Caco-2 (cell line): ENCODE data around the gene LRRC40. TPM values are rescaled to one million over a fixed set of nuclear protein-coding genes. Genes with fewer than 3 reads are reported as not detected.

Experiments used
- BruUV-seq: library from RNA; stranded (reverse); fragments of 400-500 nt; replicated peaks from 2 replicates; lab custom pipeline; 2021; lab: Mats Ljungman, UMichigan
- CTCF ChIA-PET: fragments of 300-600 bp; sonication (Branson Sonifier 250); formaldehyde crosslinking; loops from one replicate; lab custom pipeline; 2022; ENCODE audit warnings: antibody characterized with exemption; lab: Charles Lee
- POLR2A ChIA-PET: fragments of 300-600 bp; sonication (Branson Sonifier 250); formaldehyde crosslinking; loops from one replicate; lab custom pipeline; 2022; ENCODE audit warnings: antibody characterized with exemption; lab: Charles Lee
- DNase-seq, 2 experiments: peaks; one replicate each; pipeline versions ENCODE4 v3.0.0 to v3.0.0-alpha.2; 2020 to 2022
- H3K27me3 ChIP-seq: replicated peaks from 2 replicates; pipeline ENCODE4 v1.6.0; 2011; ENCODE audit warnings: low read length; ENCODE audit not compliant: control insufficient read depth, insufficient read depth
- H3K36me3 ChIP-seq: 2 replicates; pipeline ENCODE4 v1.5.1; 2011; ENCODE audit warnings: low read length; ENCODE audit not compliant: control insufficient read depth, insufficient read depth
- H3K4me1 ChIP-seq: fragments of 250-450 bp; sonication (Bioruptor Pico); 2 replicates; pipeline ENCODE4 v1.5.1; 2020; ENCODE audit warnings: mild to moderate bottlenecking
- H3K4me3 ChIP-seq: 2 replicates; pipeline ENCODE4 v1.5.1; 2011; ENCODE audit warnings: low read depth, mild to moderate bottlenecking, control low read depth, low read length
- H3K9me3 ChIP-seq: fragments of 250-450 bp; sonication (Bioruptor Pico); 2 replicates; pipeline ENCODE4 v1.5.1; 2020; ENCODE audit warnings: mild to moderate bottlenecking, moderate library complexity
- H3K27ac Mint-ChIP-seq: one replicate; pipeline ENCODE4 v1.8.0; 2022; ENCODE audit warnings: mixed read lengths; ENCODE audit not compliant: unreplicated experiment
- H3K27me3 Mint-ChIP-seq: one replicate; pipeline ENCODE4 v1.8.0; 2022; ENCODE audit warnings: mixed read lengths; ENCODE audit not compliant: insufficient read depth, unreplicated experiment
- H3K36me3 Mint-ChIP-seq: one replicate; pipeline ENCODE4 v1.8.0; 2022; ENCODE audit warnings: mild to moderate bottlenecking, mixed read lengths; ENCODE audit not compliant: insufficient read depth, unreplicated experiment
- H3K4me1 Mint-ChIP-seq: one replicate; pipeline ENCODE4 v1.8.0; 2022; ENCODE audit warnings: low read depth, mixed read lengths; ENCODE audit not compliant: unreplicated experiment
- H3K4me3 Mint-ChIP-seq: one replicate; pipeline ENCODE4 v1.8.0; 2022; ENCODE audit warnings: mild to moderate bottlenecking, moderate library complexity, mixed read lengths; ENCODE audit not compliant: unreplicated experiment
- H3K9me3 Mint-ChIP-seq: one replicate; pipeline ENCODE4 v1.8.0; 2022; ENCODE audit warnings: mixed read lengths; ENCODE audit not compliant: unreplicated experiment
- CTCF ChIP-seq, 2 experiments: fragments of 200-600 bp in 1 of 2; IDR thresholded peaks; 1 replicate in 1 of 2; 2 replicates in 1 of 2; pipeline versions ENCODE4 v1.5.1 to v1.8.0; 2011 to 2022; ENCODE audit warnings: antibody characterized with exemption in 1 of 2, control low read depth in 1 of 2, inconsistent platforms in 1 of 2, low read depth in 1 of 2, low read length in 1 of 2, mild to moderate bottlenecking in 1 of 2, moderate library complexity in 1 of 2; ENCODE audit not compliant: insufficient read depth in 1 of 2, severe bottlenecking in 1 of 2, unreplicated experiment in 1 of 2
- intact Hi-C: fragments of 100-400 bp; cut with micrococcal nuclease; formaldehyde crosslinking; loops from one replicate; pipeline ENCODE4 v1.10.0; 2022; ENCODE audit not compliant: unreplicated experiment
- total RNA-seq: library from RNA; stranded (reverse); gene quantifications from 2 replicates; pipeline ENCODE4 v1.2.3, GENCODE V29; 2022

LRRC40 gene
- total RNA-seq, 1 experiment from 2014 or later: 15.6 TPM

- H3K4me1 ChIP-seq: no peaks in the 10 kb centered on the region
Measured at GRCh38 chr1:70156529-70157120, 48.8 kb downstream of the LRRC40 start.

GRCh38 chr1:70153739-70154138 is 51.6 kb downstream of the LRRC40 start:
- Mint-ChIP-seq H3K36me3 (peaks cover 4% of the 10 kb centered on the region), H3K4me3 (no peak overlapping the region), H3K4me1 (no peaks in the 10 kb centered on the region), H3K27ac (no peak overlapping the region), H3K9me3 (no peaks in the 10 kb centered on the region), H3K27me3 (no peaks in the 10 kb centered on the region)
- H3K27me3 ChIP-seq: no peaks in the 10 kb centered on the region
- DNase-seq: no peak
- no peaks in the 10 kb centered on the region for H3K36me3 ChIP-seq
- POLR2A ChIA-PET: interaction anchor here (0.6 kb wide), 1 partner anchor 201 kb away, joined by 3 read pairs; the partner anchor contains the start of gene ANKRD13C
- H3K9me3 ChIP-seq: no peaks in the 10 kb centered on the region
- H3K4me3 ChIP-seq: no peak overlapping the region
- no peak for TF ChIP-seq CTCF (IDR thresholded peaks at IDR 0.05; ENCODE audit: insufficient read depth in 1 of 2, low read depth in 1 of 2, low read length in 1 of 2, severe bottlenecking in 1 of 2, unreplicated experiment in 1 of 2)
- no peaks in the 10 kb centered on the region for H3K4me1 ChIP-seq
- CTCF ChIA-PET: no interaction called here
- intact Hi-C loops: no loop called here
- BruUV-seq: no TSS peak

More at GRCh38 chr1:70156529-70157120, 48.8 kb downstream of the LRRC40 start:
- intact Hi-C loops: no loop called here
- no peak overlapping the region for H3K27ac Mint-ChIP-seq
- ChIA-PET CTCF (no interaction called here), POLR2A (no interaction called here)
- no peaks in the 10 kb centered on the region for H3K9me3 Mint-ChIP-seq
- Histone ChIP-seq H3K4me3 (no peak overlapping the region), H3K36me3 (no peaks in the 10 kb centered on the region), H3K27me3 (no peaks in the 10 kb centered on the region), H3K9me3 (no peaks in the 10 kb centered on the region)
- no peak overlapping the region for H3K4me3 Mint-ChIP-seq
- H3K27me3 Mint-ChIP-seq: no peaks in the 10 kb centered on the region
- BruUV-seq: no TSS peak
- no peaks in the 10 kb centered on the region for H3K4me1 Mint-ChIP-seq
- DNase-seq: no peak
- TF ChIP-seq CTCF (IDR thresholded peaks at IDR 0.05; ENCODE audit: insufficient read depth in 1 of 2, low read depth in 1 of 2, low read length in 1 of 2, severe bottlenecking in 1 of 2, unreplicated experiment in 1 of 2): no peak
- no peaks in the 10 kb centered on the region for H3K36me3 Mint-ChIP-seq

- Mint-ChIP-seq H3K4me3 (no peak overlapping the region), H3K36me3 (peaks cover 4% of the 10 kb centered on the region), H3K9me3 (no peaks in the 10 kb centered on the region), H3K27me3 (no peaks in the 10 kb centered on the region), H3K4me1 (no peaks in the 10 kb centered on the region), H3K27ac (no peak overlapping the region)
- POLR2A ChIA-PET: no interaction called here
- CTCF ChIA-PET: no interaction called here
- no TSS peak for BruUV-seq
- no peak for TF ChIP-seq CTCF (IDR thresholded peaks at IDR 0.05; ENCODE audit: insufficient read depth in 1 of 2, low read depth in 1 of 2, low read length in 1 of 2, severe bottlenecking in 1 of 2, unreplicated experiment in 1 of 2)
- intact Hi-C loops: no loop called here
- no peaks in the 10 kb centered on the region for H3K4me1 ChIP-seq
- no peaks in the 10 kb centered on the region for H3K9me3 ChIP-seq
- H3K27me3 ChIP-seq: no peaks in the 10 kb centered on the region
- DNase-seq: no peak
- no peak overlapping the region for H3K4me3 ChIP-seq
- no peaks in the 10 kb centered on the region for H3K36me3 ChIP-seq
Measured at GRCh38 chr1:70150444-70150843, 54.9 kb downstream of the LRRC40 start.
